Adrenal gland (tissue), 5 donors: ENCODE data around the gene SBNO2.
A peak's percentile ranks its signal among the peaks of the same experiment; 100 is the strongest.

Experiments
- CTCF ChIP-seq, 6 experiments: fragments of 450-650 bp in 4 of 6; fragments of 200-600 bp in 2 of 6; sonication (generic) in 1 of 6; IDR thresholded peaks; 1 replicate in 5 of 6; 2 replicates in 1 of 6; pipeline versions ENCODE4 v1.5.1 to v1.8.0; 2016 to 2021; ENCODE audit warnings: antibody characterized with exemption in 6 of 6, mild to moderate bottlenecking in 2 of 6, moderate library complexity in 1 of 6
- POLR2A ChIP-seq, 2 donors: fragments of 450-650 bp; IDR thresholded peaks; one replicate each; pipeline ENCODE4 v1.6.1; 2017; ENCODE audit warnings: antibody characterized with exemption in 2 of 2, mild to moderate bottlenecking in 2 of 2, moderate library complexity in 1 of 2
- donor health status: DM: no; HTN: no; CAD: no.

GRCh38 chr19:1103708-1104310 is 70.3 kb downstream of the SBNO2 start, which contains the start of gene GPX4:
- TF ChIP-seq CTCF (IDR thresholded peaks at IDR 0.05): no peak
- peak; percentile 97 to 99 for TF ChIP-seq POLR2A (IDR thresholded peaks at IDR 0.05)
